ENCODE measurements around the gene IFIT3. TPM values are rescaled to one million over a fixed set of nuclear protein-coding genes. Genes with fewer than 3 reads are reported as not detected.
A peak's percentile ranks its signal among the peaks of the same experiment; 100 is the strongest.

The IFIT3 gene
- total RNA-seq, 5 donors from 2014 or later (not counting 1 experiment from before 2014, with no cell fraction given), result 2.3 to 4.4 (median 3.9) TPM

- H3K4me1 ChIP-seq (ENCODE audit: control insufficient read depth in 1 of 2, extremely low read depth in 1 of 2, insufficient read depth in 2 of 2, low read length in 2 of 2), result peaks cover 41 to 45% of the 10 kb centered on the region in 2 experiments
- Mint-ChIP-seq H3K36me3 (peaks cover 30% of the 10 kb centered on the region), H3K9me3 (no peaks in the 10 kb centered on the region), H3K4me1 (peaks cover 57 to 74% (median 69%) of the 10 kb centered on the region in 3 donors), H3K27ac (no peak overlapping the region), H3K27me3 (no peaks in the 10 kb centered on the region), H3K4me3 (peak overlapping the region in 1 of 3 donors; percentile 25)
- no peak overlapping the region for H3K27ac ChIP-seq (ENCODE audit: low read length)
- ChIA-PET CTCF (interaction anchor here (0.6 to 0.9 kb wide), 5 partner anchors 34 to 503 kb away, joined by 3 to 6 read pairs (median 4); partner anchors contain the start of gene LIPA (in 1 of the 2)), POLR2A (interaction anchor here in 1 of 2 donors (0.7 to 1.4 kb wide), 3 partner anchors 84 to 454 kb away, joined by 3 to 5 read pairs (median 4); no protein-coding TSS in a partner anchor)
- no peak overlapping the region for H3K4me3 ChIP-seq (ENCODE audit: control insufficient read depth in 1 of 2, extremely low read depth in 1 of 2, low read length in 1 of 2)
- ATAC-seq (replicated peaks in 1 of 4) (no peak), DNase-seq (peak in 1 of 35 experiments; percentile 30)
- H3K36me3 ChIP-seq (ENCODE audit: control insufficient read depth in 2 of 2, extremely low read depth in 1 of 2, insufficient read depth in 1 of 2, low read length in 1 of 2), result peaks cover 0 to 6% of the 10 kb centered on the region in 2 donors
- no peaks in the 10 kb centered on the region for H3K9me3 ChIP-seq
- no CpG with 5 or more reads among the region's 3 CpGs for WGBS (ENCODE audit: insufficient coverage)
- peaks cover 0 to 9% of the 10 kb centered on the region in 2 experiments for H3K27me3 ChIP-seq (replicated peaks in 1 of 2; ENCODE audit: control insufficient read depth in 2 of 2, extremely low read depth in 1 of 2, insufficient read depth in 2 of 2, low read length in 1 of 2)
Observed at GRCh38 chr10:89335226-89335625, 7.4 kb downstream of the IFIT3 start.

GRCh38 chr10:89336241-89336640, 8.4 kb downstream of the IFIT3 start:
- WGBS (ENCODE audit: insufficient coverage), result no CpG with 5 or more reads among the region's 3 CpGs
- H3K9me3 Mint-ChIP-seq, result no peaks in the 10 kb centered on the region
- H3K27me3 Mint-ChIP-seq, result no peaks in the 10 kb centered on the region
- peaks cover 38% of the 10 kb centered on the region for H3K36me3 Mint-ChIP-seq
- peaks cover 47 to 64% (median 59%) of the 10 kb centered on the region in 3 donors for H3K4me1 Mint-ChIP-seq
- no peak overlapping the region for H3K4me3 Mint-ChIP-seq
- H3K36me3 ChIP-seq (ENCODE audit: control insufficient read depth in 2 of 2, extremely low read depth in 1 of 2, insufficient read depth in 1 of 2, low read length in 1 of 2), result peaks cover 0 to 6% of the 10 kb centered on the region in 2 donors
- H3K27me3 ChIP-seq (replicated peaks in 1 of 2; ENCODE audit: control insufficient read depth in 2 of 2, extremely low read depth in 1 of 2, insufficient read depth in 2 of 2, low read length in 1 of 2), result peaks cover 0 to 9% of the 10 kb centered on the region in 2 experiments
- POLR2A ChIA-PET, result no interaction called here
- DNase-seq (no peak), ATAC-seq (replicated peaks in 1 of 4) (no peak)
- no peaks in the 10 kb centered on the region for H3K9me3 ChIP-seq
- peaks cover 39 to 41% of the 10 kb centered on the region in 2 experiments for H3K4me1 ChIP-seq (ENCODE audit: control insufficient read depth in 1 of 2, extremely low read depth in 1 of 2, insufficient read depth in 2 of 2, low read length in 2 of 2)
- H3K27ac Mint-ChIP-seq, result no peak overlapping the region
- H3K27ac ChIP-seq (ENCODE audit: low read length), result no peak overlapping the region
- CTCF ChIA-PET, result no interaction called here
- H3K4me3 ChIP-seq (ENCODE audit: control insufficient read depth in 1 of 2, extremely low read depth in 1 of 2, low read length in 1 of 2), result no peak overlapping the region

GRCh38 chr10:89337484-89337883, 9.7 kb downstream of the IFIT3 start:
- Histone ChIP-seq H3K36me3 (ENCODE audit: control insufficient read depth in 2 of 2, extremely low read depth in 1 of 2, insufficient read depth in 1 of 2, low read length in 1 of 2) (peaks cover 0 to 6% of the 10 kb centered on the region in 2 donors), H3K27ac (ENCODE audit: low read length) (no peak overlapping the region), H3K9me3 (no peaks in the 10 kb centered on the region), H3K4me1 (ENCODE audit: control insufficient read depth in 1 of 2, extremely low read depth in 1 of 2, insufficient read depth in 2 of 2, low read length in 2 of 2) (peaks cover 31 to 34% of the 10 kb centered on the region in 2 experiments), H3K27me3 (replicated peaks in 1 of 2; ENCODE audit: control insufficient read depth in 2 of 2, extremely low read depth in 1 of 2, insufficient read depth in 2 of 2, low read length in 1 of 2) (peaks cover 0 to 9% of the 10 kb centered on the region in 2 experiments), H3K4me3 (ENCODE audit: control insufficient read depth in 1 of 2, extremely low read depth in 1 of 2, low read length in 1 of 2) (no peak overlapping the region)
- Mint-ChIP-seq H3K27me3 (no peaks in the 10 kb centered on the region), H3K4me3 (no peak overlapping the region), H3K9me3 (no peaks in the 10 kb centered on the region), H3K36me3 (peaks cover 43% of the 10 kb centered on the region), H3K4me1 (peaks cover 37 to 53% (median 46%) of the 10 kb centered on the region in 3 donors), H3K27ac (peak overlapping the region in 1 of 2 donors; percentile 59)
- DNase-seq, result peak in 7 of 35 experiments; percentile 7 to 58 (median 18)
- ChIA-PET CTCF (interaction anchor here in 1 of 2 donors (1.0 kb wide), 1 partner anchor 32 kb away, joined by 3 read pairs; no protein-coding TSS in a partner anchor), POLR2A (no interaction called here)
- WGBS (ENCODE audit: insufficient coverage), result 90% methylated on average over 2 of the region's 6 CpGs
- ATAC-seq (replicated peaks in 1 of 4), result peak in 3 of 4 experiments; percentile 43 to 50 (median 44)

- Histone ChIP-seq H3K27ac (ENCODE audit: low read length) (no peak overlapping the region), H3K9me3 (no peaks in the 10 kb centered on the region), H3K27me3 (replicated peaks in 1 of 2; ENCODE audit: control insufficient read depth in 2 of 2, extremely low read depth in 1 of 2, insufficient read depth in 2 of 2, low read length in 1 of 2) (peaks cover 0 to 9% of the 10 kb centered on the region in 2 experiments), H3K4me1 (ENCODE audit: control insufficient read depth in 1 of 2, extremely low read depth in 1 of 2, insufficient read depth in 2 of 2, low read length in 2 of 2) (peaks cover 19 to 21% of the 10 kb centered on the region in 2 experiments), H3K36me3 (ENCODE audit: control insufficient read depth in 2 of 2, extremely low read depth in 1 of 2, insufficient read depth in 1 of 2, low read length in 1 of 2) (peaks cover 0 to 6% of the 10 kb centered on the region in 2 donors), H3K4me3 (ENCODE audit: control insufficient read depth in 1 of 2, extremely low read depth in 1 of 2, low read length in 1 of 2) (no peak overlapping the region)
- Mint-ChIP-seq H3K4me1 (peaks cover 25 to 41% (median 34%) of the 10 kb centered on the region in 3 donors), H3K27me3 (no peaks in the 10 kb centered on the region), H3K36me3 (peaks cover 44% of the 10 kb centered on the region), H3K4me3 (no peak overlapping the region), H3K27ac (no peak overlapping the region), H3K9me3 (no peaks in the 10 kb centered on the region)
- ATAC-seq (replicated peaks in 1 of 4) (no peak), DNase-seq (no peak)
- 100% methylated on average over 2 of the region's 3 CpGs for WGBS (ENCODE audit: insufficient coverage)
- CTCF ChIA-PET, result interaction anchor here (0.5 to 0.6 kb wide), 3 partner anchors 34 to 1498 kb away, joined by 3 to 7 read pairs (median 3); no protein-coding TSS in a partner anchor
- POLR2A ChIA-PET, result interaction anchor here in 1 of 2 donors (0.6 kb wide), 1 partner anchor 63 kb away, joined by 9 read pairs; no protein-coding TSS in a partner anchor
Observed at GRCh38 chr10:89338713-89339112, 10.9 kb downstream of the IFIT3 start.

GRCh38 chr10:89339875-89340274, 12.1 kb downstream of the IFIT3 start:
- Histone ChIP-seq H3K27me3 (replicated peaks in 1 of 2; ENCODE audit: control insufficient read depth in 2 of 2, extremely low read depth in 1 of 2, insufficient read depth in 2 of 2, low read length in 1 of 2) (peaks cover 0 to 9% of the 10 kb centered on the region in 2 experiments), H3K9me3 (no peaks in the 10 kb centered on the region), H3K36me3 (ENCODE audit: control insufficient read depth in 2 of 2, extremely low read depth in 1 of 2, insufficient read depth in 1 of 2, low read length in 1 of 2) (peaks cover 0 to 6% of the 10 kb centered on the region in 2 donors), H3K4me1 (ENCODE audit: control insufficient read depth in 1 of 2, extremely low read depth in 1 of 2, insufficient read depth in 2 of 2, low read length in 2 of 2) (peaks cover 9 to 14% of the 10 kb centered on the region in 2 experiments), H3K27ac (ENCODE audit: low read length) (no peak overlapping the region), H3K4me3 (ENCODE audit: control insufficient read depth in 1 of 2, extremely low read depth in 1 of 2, low read length in 1 of 2) (no peak overlapping the region)
- Mint-ChIP-seq H3K27ac (no peak overlapping the region), H3K36me3 (peaks cover 44% of the 10 kb centered on the region), H3K27me3 (no peaks in the 10 kb centered on the region), H3K4me1 (peaks cover 20 to 32% (median 27%) of the 10 kb centered on the region in 3 donors), H3K9me3 (no peaks in the 10 kb centered on the region), H3K4me3 (no peak overlapping the region)
- CTCF ChIA-PET, result no interaction called here
- POLR2A ChIA-PET, result interaction anchor here in 1 of 2 donors (0.7 kb wide), 1 partner anchor 28 kb away, joined by 3 read pairs; no protein-coding TSS in a partner anchor
- WGBS (ENCODE audit: insufficient coverage), result 95% methylated on average over 3 of the region's 4 CpGs
- ATAC-seq (replicated peaks in 1 of 4), result no peak
- no peak for DNase-seq

GRCh38 chr10:89341649-89342048, 13.9 kb downstream of the IFIT3 start:
- Mint-ChIP-seq H3K36me3 (peaks cover 39% of the 10 kb centered on the region), H3K27me3 (no peaks in the 10 kb centered on the region), H3K4me3 (no peak overlapping the region), H3K27ac (no peak overlapping the region), H3K4me1 (peaks cover 12 to 15% (median 12%) of the 10 kb centered on the region in 3 donors), H3K9me3 (no peaks in the 10 kb centered on the region)
- CTCF ChIA-PET, result interaction anchor here in 1 of 2 donors (0.6 kb wide), 1 partner anchor 250 kb away, joined by 3 read pairs; no protein-coding TSS in a partner anchor
- Histone ChIP-seq H3K9me3 (no peaks in the 10 kb centered on the region), H3K4me3 (ENCODE audit: control insufficient read depth in 1 of 2, extremely low read depth in 1 of 2, low read length in 1 of 2) (no peak overlapping the region), H3K27me3 (replicated peaks in 1 of 2; ENCODE audit: control insufficient read depth in 2 of 2, extremely low read depth in 1 of 2, insufficient read depth in 2 of 2, low read length in 1 of 2) (peaks cover 0 to 6% of the 10 kb centered on the region in 2 experiments), H3K4me1 (ENCODE audit: control insufficient read depth in 1 of 2, extremely low read depth in 1 of 2, insufficient read depth in 2 of 2, low read length in 2 of 2) (peaks cover 5 to 8% of the 10 kb centered on the region in 2 experiments), H3K36me3 (ENCODE audit: control insufficient read depth in 2 of 2, extremely low read depth in 1 of 2, insufficient read depth in 1 of 2, low read length in 1 of 2) (peaks cover 0 to 6% of the 10 kb centered on the region in 2 donors), H3K27ac (ENCODE audit: low read length) (no peak overlapping the region)
- ATAC-seq (replicated peaks in 1 of 4), result no peak
- WGBS (ENCODE audit: insufficient coverage), result no CpG with 5 or more reads among the region's 3 CpGs
- no peak for DNase-seq
- POLR2A ChIA-PET, result interaction anchor here in 1 of 2 donors (0.6 kb wide), 1 partner anchor 221 kb away, joined by 3 read pairs; no protein-coding TSS in a partner anchor

Measured in T-cell (primary cell).